Measurements from ENCODE around the gene GNPDA2.
A peak's percentile ranks its signal among the peaks of the same experiment; 100 is the strongest.
"Not testable (repeated sequence)": the region's sequence is repeated elsewhere in the genome, so short reads cannot be mapped to it uniquely, and the experiment has no call there.

GNPDA2 gene

GRCh38 chr4:44726038-44726871 lies at the start of gene GNPDA2:
TSS of gene GNPDA2 (minus strand) at chr4:44726556. CDS start at chr4:44722207, 4,349 bp downstream.
- peak; percentile 50 for DNase-seq (ENCODE audit: low read depth)

GRCh38 chr4:44772340-44772739 lies 46.0 kb upstream of the GNPDA2 start:
- DNase-seq (ENCODE audit: low read depth): no peak

- no peak for DNase-seq (ENCODE audit: low read depth)
Observed at GRCh38 chr4:44771789-44772188, 45.4 kb upstream of the GNPDA2 start.

- DNase-seq (ENCODE audit: low read depth): no peak
Observed at GRCh38 chr4:44766453-44766852, 40.1 kb upstream of the GNPDA2 start.

- no peak for DNase-seq (ENCODE audit: low read depth)
Observed at GRCh38 chr4:44765116-44765515, 38.8 kb upstream of the GNPDA2 start.

- no peak for DNase-seq (ENCODE audit: low read depth)
Observed at GRCh38 chr4:44761306-44761705, 35.0 kb upstream of the GNPDA2 start.

- peak; percentile 11 for DNase-seq (ENCODE audit: low read depth)
Observed at GRCh38 chr4:44760142-44760898, 34.0 kb upstream of the GNPDA2 start.

- DNase-seq (ENCODE audit: low read depth): no peak
Observed at GRCh38 chr4:44756559-44756958, 30.2 kb upstream of the GNPDA2 start.

GRCh38 chr4:44740201-44740600 lies 13.8 kb upstream of the GNPDA2 start:
- DNase-seq (ENCODE audit: low read depth): no peak

GRCh38 chr4:44738615-44739014 lies 12.3 kb upstream of the GNPDA2 start:
- DNase-seq (ENCODE audit: low read depth): no peak

- DNase-seq (ENCODE audit: low read depth): no peak
Observed at GRCh38 chr4:44736900-44737299, 10.5 kb upstream of the GNPDA2 start.

- not testable (repeated sequence) for DNase-seq (ENCODE audit: low read depth)
Observed at GRCh38 chr4:44728694-44729093, 2.3 kb upstream of the GNPDA2 start.

- DNase-seq (ENCODE audit: low read depth): no peak
Observed at GRCh38 chr4:44727471-44727870, 1.1 kb upstream of the GNPDA2 start.

- DNase-seq (ENCODE audit: low read depth): no peak
Observed at GRCh38 chr4:44725726-44726037, 674 bp downstream of the GNPDA2 start.

GRCh38 chr4:44725166-44725565 lies 1.2 kb downstream of the GNPDA2 start:
- no peak for DNase-seq (ENCODE audit: low read depth)

GRCh38 chr4:44722001-44722400 lies 4.4 kb downstream of the GNPDA2 start:
- no peak for DNase-seq (ENCODE audit: low read depth)

GRCh38 chr4:44720371-44720770 lies 6.0 kb downstream of the GNPDA2 start:
- DNase-seq (ENCODE audit: low read depth): no peak

- DNase-seq (ENCODE audit: low read depth): no peak
Observed at GRCh38 chr4:44716597-44716996, 9.8 kb downstream of the GNPDA2 start.

- DNase-seq (ENCODE audit: low read depth): no peak
Observed at GRCh38 chr4:44713125-44713524, 13.2 kb downstream of the GNPDA2 start.

GRCh38 chr4:44704673-44705072 lies 21.7 kb downstream of the GNPDA2 start:
- no peak for DNase-seq (ENCODE audit: low read depth)

- no peak for DNase-seq (ENCODE audit: low read depth)
Observed at GRCh38 chr4:44701037-44701436, 25.3 kb downstream of the GNPDA2 start.

- DNase-seq (ENCODE audit: low read depth): no peak
Observed at GRCh38 chr4:44700427-44700826, 25.9 kb downstream of the GNPDA2 start.

GRCh38 chr4:44684648-44685047 lies 41.7 kb downstream of the GNPDA2 start:
- DNase-seq (ENCODE audit: low read depth): no peak

- no peak for DNase-seq (ENCODE audit: low read depth)
Observed at GRCh38 chr4:44679060-44679459, 47.3 kb downstream of the GNPDA2 start.
